WERI-Rb-1 (cell line): Measurements from ENCODE around the gene SGIP1.

Experiments used
- DNase-seq: peaks from one replicate; pipeline ENCODE4 v3.0.0-alpha.2; 2020
- H3K27ac ChIP-seq: fragments of 250-450 bp; sonication (Bioruptor Pico); 2 replicates; pipeline ENCODE4 v1.5.1; 2020; ENCODE audit warnings: mild to moderate bottlenecking, moderate library complexity
- H3K27me3 ChIP-seq: fragments of 250-450 bp; sonication (Bioruptor Pico); 2 replicates; pipeline ENCODE4 v1.5.1; 2021; ENCODE audit warnings: mild to moderate bottlenecking, low read depth, moderate library complexity; ENCODE audit not compliant: insufficient read depth, severe bottlenecking
- H3K36me3 ChIP-seq: fragments of 250-450 bp; sonication (Bioruptor Pico); 2 replicates; pipeline ENCODE4 v1.5.1; 2020; ENCODE audit warnings: mild to moderate bottlenecking, moderate library complexity
- H3K4me3 ChIP-seq: 2 replicates; pipeline ENCODE4 v1.5.1; 2011; ENCODE audit warnings: low read depth, mild to moderate bottlenecking, control low read depth, low read length
- H3K9me3 ChIP-seq: fragments of 250-450 bp; sonication (Bioruptor Pico); 2 replicates; pipeline ENCODE4 v1.5.1; 2021; ENCODE audit warnings: mild to moderate bottlenecking, moderate library complexity; ENCODE audit not compliant: severe bottlenecking
- CTCF ChIP-seq: IDR thresholded peaks from 2 replicates; pipeline ENCODE4 v1.5.1; 2011; ENCODE audit warnings: low read depth, mild to moderate bottlenecking, control low read depth, inconsistent platforms, low read length

The SGIP1 gene

GRCh38 chr1:66676613-66677298 is 142.8 kb downstream of the SGIP1 start:
- Histone ChIP-seq H3K9me3 (no peaks in the 10 kb centered on the region), H3K27me3 (no peaks in the 10 kb centered on the region), H3K27ac (no peak overlapping the region), H3K36me3 (no peaks in the 10 kb centered on the region), H3K4me3 (no peak overlapping the region)
- TF ChIP-seq CTCF = no peak
- DNase-seq = no peak

GRCh38 chr1:66678146-66678545 is 144.2 kb downstream of the SGIP1 start:
- H3K4me3 ChIP-seq = no peak overlapping the region
- H3K36me3 ChIP-seq = no peaks in the 10 kb centered on the region
- no peaks in the 10 kb centered on the region for H3K27me3 ChIP-seq
- no peak for TF ChIP-seq CTCF
- H3K27ac ChIP-seq = no peak overlapping the region
- DNase-seq = no peak
- H3K9me3 ChIP-seq = no peaks in the 10 kb centered on the region

DNA sequence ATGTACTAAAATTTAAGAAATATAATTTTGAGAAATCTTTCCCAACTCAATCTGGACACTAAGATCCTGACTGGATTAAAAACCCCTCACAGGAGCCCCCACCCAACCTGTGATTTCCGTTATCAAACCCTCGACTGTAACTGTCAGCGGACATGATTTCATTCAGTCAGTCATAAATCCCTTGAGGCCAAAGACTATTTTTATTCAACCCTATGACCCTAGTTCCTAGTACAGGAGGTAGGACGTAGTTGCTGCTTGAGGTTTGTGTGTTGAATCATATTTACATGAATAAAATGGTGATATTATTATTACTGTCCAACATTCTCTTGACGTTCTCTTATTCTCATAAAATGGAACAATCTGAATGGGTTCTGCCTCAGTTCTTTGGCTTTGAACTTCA is 145.2 kb downstream of the SGIP1 start:
- Histone ChIP-seq H3K36me3 (no peaks in the 10 kb centered on the region), H3K27ac (no peak overlapping the region), H3K27me3 (no peaks in the 10 kb centered on the region), H3K9me3 (no peaks in the 10 kb centered on the region), H3K4me3 (no peak overlapping the region)
- DNase-seq = no peak
- TF ChIP-seq CTCF = no peak

DNA sequence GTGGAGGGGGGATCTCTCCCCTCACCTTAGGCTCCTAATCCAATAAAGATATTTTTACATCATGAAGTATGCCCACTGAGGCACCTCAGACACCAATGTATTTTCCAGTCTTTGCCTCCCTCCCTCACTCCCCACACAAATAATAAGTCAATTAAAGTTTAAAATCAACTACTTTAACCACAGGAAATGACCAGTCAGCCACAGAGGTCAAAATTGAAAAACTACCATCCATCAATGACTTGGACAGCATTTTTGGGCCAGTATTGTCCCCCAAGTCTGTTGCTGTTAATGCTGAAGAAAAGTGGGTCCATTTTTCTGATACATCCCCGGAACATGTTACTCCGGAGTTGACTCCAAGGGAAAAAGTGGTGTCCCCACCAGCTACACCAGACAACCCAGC is 147.7 kb downstream of the SGIP1 start:
- TF ChIP-seq CTCF = no peak
- DNase-seq = no peak
- Histone ChIP-seq H3K36me3 (no peaks in the 10 kb centered on the region), H3K27me3 (no peaks in the 10 kb centered on the region), H3K27ac (no peak overlapping the region), H3K9me3 (no peaks in the 10 kb centered on the region), H3K4me3 (no peak overlapping the region)

DNA sequence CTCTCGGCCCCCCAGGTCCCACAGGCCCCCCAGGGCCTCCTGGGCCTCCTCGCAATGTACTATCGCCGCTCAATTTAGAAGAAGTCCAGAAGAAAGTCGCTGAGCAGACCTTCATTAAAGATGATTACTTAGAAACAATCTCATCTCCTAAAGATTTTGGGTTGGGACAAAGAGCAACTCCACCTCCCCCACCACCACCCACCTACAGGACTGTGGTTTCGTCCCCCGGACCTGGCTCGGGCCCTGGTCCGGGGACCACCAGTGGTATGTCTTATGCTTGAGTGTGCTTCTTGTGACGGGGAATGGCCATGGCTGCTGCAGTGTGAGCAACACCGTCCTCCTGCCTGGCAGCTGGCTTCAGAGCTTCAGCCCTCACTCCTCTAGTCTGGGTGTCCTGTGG is 148.2 kb downstream of the SGIP1 start:
- Histone ChIP-seq H3K4me3 (no peak overlapping the region), H3K27me3 (no peaks in the 10 kb centered on the region), H3K36me3 (no peaks in the 10 kb centered on the region), H3K9me3 (no peaks in the 10 kb centered on the region), H3K27ac (no peak overlapping the region)
- no peak for DNase-seq
- TF ChIP-seq CTCF = no peak

DNA sequence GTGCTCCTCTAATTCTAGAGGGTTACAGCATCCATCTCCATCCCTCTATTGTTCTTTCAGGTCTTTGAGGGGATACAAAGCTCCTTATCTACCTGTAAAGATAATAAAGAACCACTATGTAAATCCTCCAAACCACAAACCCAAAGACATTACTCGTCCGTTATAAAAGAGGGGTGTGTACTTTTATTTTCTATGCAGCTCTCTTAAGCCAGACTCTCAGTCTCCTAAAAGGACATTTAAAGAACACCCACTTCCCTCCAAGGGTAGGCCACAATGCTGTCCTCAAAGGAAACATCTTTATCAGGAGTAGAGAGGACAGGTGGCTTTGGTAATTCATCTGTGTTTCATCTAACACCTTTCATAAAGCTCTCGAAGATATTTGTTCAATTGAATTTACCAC is 150.4 kb downstream of the SGIP1 start:
- Histone ChIP-seq H3K27ac (no peak overlapping the region), H3K9me3 (no peaks in the 10 kb centered on the region), H3K36me3 (no peaks in the 10 kb centered on the region), H3K4me3 (no peak overlapping the region), H3K27me3 (no peaks in the 10 kb centered on the region)
- DNase-seq = no peak
- no peak for TF ChIP-seq CTCF
